HG02938 (cell line): ENCODE data around the gene KIAA1958.
"Not testable (repeated sequence)": the region's sequence is repeated elsewhere in the genome, so short reads cannot be mapped to it uniquely, and the experiment has no call there.

ENCODE experiments used
- ATAC-seq: cut with Tn5 transposase; IDR thresholded peaks from one replicate; pipeline ENCODE4 v1.9.1; 2021; ENCODE audit warnings: mild to moderate bottlenecking, moderate library complexity; ENCODE audit not compliant: unreplicated experiment

KIAA1958 gene

DNA sequence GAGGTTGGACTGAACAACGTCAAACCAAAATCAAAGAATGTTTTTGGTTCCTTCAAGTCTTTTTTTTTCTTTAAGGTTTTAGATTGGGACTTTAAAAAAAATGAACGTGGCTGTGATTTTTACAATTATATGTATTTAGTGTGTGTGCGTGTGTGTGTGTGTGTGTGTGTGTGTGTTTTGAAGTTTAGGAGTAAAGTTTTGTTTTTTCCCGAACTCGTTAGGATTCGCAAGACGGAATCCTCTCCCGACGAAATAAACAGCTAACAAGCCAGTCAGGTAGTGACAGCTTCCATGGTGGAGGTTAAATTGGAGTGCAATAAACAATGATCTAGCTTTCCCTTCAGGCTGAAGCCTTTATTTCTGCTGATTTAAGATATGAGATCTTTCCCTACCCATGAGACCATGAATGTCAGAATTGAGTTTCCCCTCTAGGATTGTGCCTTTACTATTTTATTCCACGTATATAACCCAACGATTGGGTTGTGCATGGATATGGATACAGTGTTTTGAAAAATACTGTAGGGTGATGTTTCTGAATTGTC is 1.2 kb downstream of the KIAA1958 start:
- ATAC-seq, result no peak

DNA sequence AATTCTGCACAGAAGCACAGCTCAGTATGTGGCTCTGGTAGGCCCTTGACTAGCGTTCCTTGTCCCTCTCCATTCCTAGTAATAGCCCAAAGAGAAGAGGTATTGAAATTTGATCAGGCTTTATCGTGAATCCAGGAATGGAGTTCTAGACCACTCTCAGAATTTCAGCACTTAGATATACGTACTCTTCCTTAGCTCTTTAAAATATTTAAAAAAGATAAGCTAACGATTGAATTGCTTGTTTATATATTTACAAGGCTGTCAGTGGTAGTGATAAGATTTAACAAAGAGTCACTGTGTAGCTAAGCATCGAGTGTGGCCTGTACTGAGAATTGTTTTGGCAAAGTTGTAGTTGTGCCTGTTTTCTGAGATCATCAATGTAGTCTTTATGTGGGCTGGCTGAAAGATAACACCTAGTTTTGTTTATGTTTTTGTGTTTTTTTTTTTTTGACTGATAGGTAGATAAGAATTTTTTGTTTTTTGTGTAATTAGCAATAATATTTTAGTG is 2.5 kb downstream of the KIAA1958 start:
- no peak for ATAC-seq

DNA sequence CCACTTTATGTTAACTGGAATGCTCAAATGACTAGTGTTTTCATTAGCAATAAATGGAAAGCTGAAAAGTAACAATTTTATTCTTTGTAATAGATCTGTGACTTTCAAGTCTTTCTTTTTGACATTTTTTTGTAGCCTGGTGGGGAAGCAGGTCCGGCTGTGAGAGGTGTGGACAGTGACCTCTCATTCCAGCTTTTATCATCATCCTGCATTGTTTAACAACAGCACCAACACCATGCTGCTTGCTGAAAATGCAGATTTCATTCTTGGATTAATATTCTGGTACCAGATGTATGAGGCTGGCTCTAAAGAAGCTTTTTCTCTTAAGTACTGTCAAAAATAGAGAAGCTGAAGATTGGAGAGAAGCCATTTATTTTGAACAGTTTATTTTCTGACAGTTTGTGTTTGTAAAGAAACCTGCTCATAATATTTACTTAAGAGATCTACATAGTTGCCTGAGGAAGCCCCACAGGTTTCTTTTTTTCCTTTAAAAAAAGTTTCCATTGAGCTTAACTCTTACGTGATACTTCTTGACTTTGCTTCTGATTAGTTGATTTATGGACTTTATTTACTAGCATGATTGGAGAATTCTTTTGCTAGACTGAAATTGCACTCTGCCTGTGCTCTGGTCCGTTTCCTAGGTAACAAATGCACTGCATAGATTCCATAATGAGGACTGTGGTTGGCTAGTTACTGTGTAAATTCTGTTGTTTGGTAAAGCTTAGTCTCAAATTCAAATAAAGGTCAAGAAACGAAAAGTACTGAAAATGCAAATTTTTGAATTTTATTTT is 3.4 kb downstream of the KIAA1958 start:
- no peak for ATAC-seq

GRCh38 chr9:112493393-112494137 is 6.9 kb downstream of the KIAA1958 start:
- ATAC-seq, result no peak

- no peak for ATAC-seq
Observed at GRCh38 chr9:112494153-112494552, 7.5 kb downstream of the KIAA1958 start.

DNA sequence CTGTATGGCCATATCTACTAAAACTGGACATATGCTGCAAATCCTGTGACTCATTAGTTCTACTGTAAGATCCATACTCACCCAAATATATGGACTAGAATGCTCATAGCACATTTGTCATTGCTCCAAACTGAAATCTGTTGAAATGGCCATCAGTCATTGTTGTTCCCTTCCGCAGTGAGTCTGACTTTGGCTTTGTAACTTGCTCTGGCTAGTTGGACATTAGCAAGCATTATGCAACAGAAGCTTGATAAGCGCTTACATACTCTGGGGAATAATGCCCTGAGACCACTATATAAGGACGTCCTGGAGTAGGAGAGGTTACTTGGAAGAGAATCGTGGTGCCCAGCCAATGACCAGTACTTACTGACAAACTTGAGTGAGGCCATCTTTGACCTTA is 9.0 kb downstream of the KIAA1958 start:
- no peak for ATAC-seq

DNA sequence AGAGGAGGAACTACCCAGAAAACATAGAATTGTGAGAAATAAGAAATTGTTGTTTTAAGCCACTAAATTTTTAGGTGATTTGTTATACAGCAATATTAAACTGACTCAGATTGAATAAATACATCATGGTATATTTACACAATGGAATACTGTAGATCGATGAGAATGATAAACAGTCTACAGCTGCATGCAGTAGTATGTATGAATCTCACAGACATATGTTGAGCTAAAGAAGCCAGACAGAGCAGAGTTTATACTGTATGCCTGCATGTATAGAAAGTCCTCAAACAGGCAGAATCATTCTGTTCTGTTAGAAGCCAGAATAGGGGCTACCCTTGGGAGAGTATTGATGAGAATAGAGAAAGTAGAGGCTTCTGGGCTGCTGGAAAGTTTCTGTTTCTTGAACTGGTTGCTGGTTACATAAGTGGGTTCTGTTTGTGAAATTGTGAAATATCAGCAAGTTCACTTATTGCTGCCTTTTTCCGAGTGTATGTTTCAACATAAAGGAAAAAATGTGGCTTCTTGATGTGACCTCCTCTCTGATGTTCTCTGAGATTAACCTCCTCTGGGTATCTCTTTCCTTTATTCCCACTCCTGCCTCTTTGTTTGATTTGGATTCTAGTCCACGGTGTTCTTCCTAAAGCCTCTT is 9.6 kb downstream of the KIAA1958 start:
- no peak for ATAC-seq

- no peak for ATAC-seq
Observed at GRCh38 chr9:112500842-112501241, 14.2 kb downstream of the KIAA1958 start.

DNA sequence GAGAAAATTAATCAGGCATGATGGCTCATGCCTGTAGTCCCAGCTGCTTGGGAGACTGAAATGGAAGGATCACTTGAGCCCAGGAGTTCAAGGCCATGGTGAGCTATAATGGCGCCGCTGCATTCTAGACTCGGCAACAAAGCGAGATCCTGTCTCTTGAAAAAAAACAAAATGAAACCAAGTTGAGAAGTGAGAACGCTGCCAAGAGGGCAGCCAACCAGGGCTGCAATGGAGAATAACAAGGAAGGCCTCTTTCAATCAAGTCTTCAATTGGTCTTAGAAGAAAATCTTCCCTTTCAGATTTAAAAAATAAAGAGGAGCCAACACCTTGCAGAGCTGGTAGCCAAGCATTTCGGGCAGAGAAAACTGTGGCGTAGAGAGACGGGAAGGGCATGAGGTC is 14.7 kb downstream of the KIAA1958 start:
- ATAC-seq, result no peak

DNA sequence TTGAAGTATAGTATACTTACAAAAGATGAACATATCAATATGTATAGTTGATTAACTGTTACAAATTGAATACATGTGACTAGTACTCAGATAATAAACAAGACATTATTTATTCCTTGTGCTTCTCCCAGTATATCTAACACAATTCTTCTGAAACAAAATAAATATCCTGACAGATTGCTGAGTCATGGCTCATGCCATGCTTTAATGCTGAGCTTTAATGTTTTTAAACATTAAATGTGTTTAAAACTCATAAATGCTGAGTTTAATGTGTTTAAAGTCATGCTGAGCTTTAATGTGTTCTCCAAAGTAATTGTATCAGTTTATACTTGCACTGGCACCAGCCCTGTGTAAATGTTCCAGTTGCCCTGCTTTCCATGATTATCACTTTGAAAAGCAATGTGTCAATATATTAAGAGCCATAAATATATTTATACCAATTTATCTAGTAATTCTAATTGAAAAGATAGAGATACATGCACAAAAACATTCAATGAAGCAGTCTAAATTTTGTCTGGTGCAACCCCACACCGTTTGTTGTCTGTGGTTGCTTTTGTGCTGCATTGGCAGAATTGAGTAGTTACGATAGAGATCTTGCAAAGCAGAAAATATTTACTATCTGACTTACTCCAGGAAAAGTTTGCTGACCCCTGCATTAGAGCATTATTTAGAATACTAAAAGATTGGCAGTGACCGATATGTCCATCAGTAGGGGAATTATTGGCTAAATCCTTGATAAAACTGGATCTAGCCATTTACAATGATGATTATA is 15.7 kb downstream of the KIAA1958 start:
- ATAC-seq, result no peak

GRCh38 chr9:112503170-112503569 is 16.5 kb downstream of the KIAA1958 start:
- ATAC-seq, result no peak

- ATAC-seq, result no peak
Observed at GRCh38 chr9:112505086-112505485, 18.5 kb downstream of the KIAA1958 start.

- ATAC-seq, result no peak
Observed at GRCh38 chr9:112505607-112506006, 19.0 kb downstream of the KIAA1958 start.

GRCh38 chr9:112506571-112506970 is 19.9 kb downstream of the KIAA1958 start:
- no peak for ATAC-seq

GRCh38 chr9:112507001-112507680 is 20.5 kb downstream of the KIAA1958 start:
- no peak for ATAC-seq

GRCh38 chr9:112508377-112508776 is 21.8 kb downstream of the KIAA1958 start:
- no peak for ATAC-seq

DNA sequence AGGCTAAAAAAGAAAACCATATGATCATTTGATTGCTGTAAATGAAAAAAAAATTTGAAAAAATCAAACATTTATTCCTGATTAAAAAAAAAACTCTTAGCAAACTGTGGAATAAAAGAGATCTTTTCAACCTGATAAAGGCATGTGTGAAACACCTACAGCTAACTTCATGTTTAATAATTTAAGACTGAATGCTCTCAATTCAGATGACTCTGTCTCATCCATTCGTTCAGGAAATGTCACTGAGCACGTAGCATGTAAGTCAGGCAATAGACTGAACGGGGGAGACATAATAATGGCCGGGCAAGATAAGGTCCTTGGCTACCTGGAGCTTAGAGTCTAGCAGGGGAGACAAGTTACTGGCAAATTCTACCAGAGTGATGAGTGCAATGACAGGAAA is 25.8 kb downstream of the KIAA1958 start:
- not testable (repeated sequence) for ATAC-seq

DNA sequence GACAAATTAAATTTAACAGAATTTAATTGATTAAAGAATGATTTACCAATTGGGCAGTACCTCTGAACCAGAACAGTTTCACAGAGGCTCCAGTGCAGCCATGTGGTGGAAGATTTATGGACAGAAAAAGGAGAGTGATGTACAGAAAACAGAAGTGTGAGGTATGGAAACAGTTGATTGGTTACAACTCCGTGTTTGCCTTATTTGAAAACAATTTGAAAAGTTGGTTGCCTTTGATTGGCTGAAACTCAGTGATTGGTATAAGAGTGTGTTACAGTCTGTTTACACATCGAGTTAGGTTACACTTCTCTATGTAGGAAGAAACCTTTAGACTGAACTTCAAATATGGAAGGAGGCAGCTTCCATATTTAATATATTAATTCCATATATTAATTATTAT is 30.1 kb downstream of the KIAA1958 start:
- no peak for ATAC-seq

GRCh38 chr9:112520069-112520468 is 33.4 kb downstream of the KIAA1958 start:
- no peak for ATAC-seq

- no peak for ATAC-seq
Observed at GRCh38 chr9:112520656-112521055, 34.0 kb downstream of the KIAA1958 start.
